Glomerular endothelial cell (primary cell): ENCODE results near the gene KAZN. TPM values are rescaled to one million over a fixed set of nuclear protein-coding genes. Genes with fewer than 3 reads are reported as not detected.

Source experiments
- DNase-seq: peaks from one replicate; pipeline ENCODE4 v3.0.0-alpha.2; 2011; ENCODE audit warnings: low read depth, low spot score; ENCODE audit errors: extremely low read depth
- total RNA-seq: library from RNA; depleted of rRNA; stranded (reverse); fragments of >200 nt; gene quantifications from 2 replicates; pipeline ENCODE4 v1.2.3, GENCODE V29; 2015

The KAZN gene
- total RNA-seq, 1 donor from 2014 or later = 6.9 TPM

- no peak for DNase-seq
Observed at GRCh38 chr1:14875524-14876509, 277.3 kb downstream of the KAZN start.

DNA sequence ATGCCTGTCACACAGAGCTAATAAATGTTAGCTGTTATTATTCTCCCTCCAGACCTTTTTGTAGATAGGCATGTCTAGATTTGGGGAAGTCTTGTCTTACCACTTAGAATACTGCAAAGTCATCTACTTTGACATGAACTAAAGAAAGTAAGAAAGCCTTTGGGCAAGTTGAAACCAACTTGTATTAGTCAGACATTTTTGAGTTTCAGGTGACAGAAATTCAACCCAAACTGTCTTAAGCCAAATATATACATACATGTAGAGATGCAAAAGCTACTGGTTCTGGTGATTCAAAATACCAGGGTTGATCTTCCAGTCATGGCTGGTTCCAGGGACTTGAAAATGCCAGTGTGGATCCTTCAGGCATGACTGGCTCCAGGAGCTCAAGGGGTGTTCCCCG is 278.3 kb downstream of the KAZN start:
- DNase-seq = no peak

GRCh38 chr1:14877224-14877623 is 278.7 kb downstream of the KAZN start:
- DNase-seq = no peak

GRCh38 chr1:14878124-14878523 is 279.6 kb downstream of the KAZN start:
- DNase-seq = no peak

DNA sequence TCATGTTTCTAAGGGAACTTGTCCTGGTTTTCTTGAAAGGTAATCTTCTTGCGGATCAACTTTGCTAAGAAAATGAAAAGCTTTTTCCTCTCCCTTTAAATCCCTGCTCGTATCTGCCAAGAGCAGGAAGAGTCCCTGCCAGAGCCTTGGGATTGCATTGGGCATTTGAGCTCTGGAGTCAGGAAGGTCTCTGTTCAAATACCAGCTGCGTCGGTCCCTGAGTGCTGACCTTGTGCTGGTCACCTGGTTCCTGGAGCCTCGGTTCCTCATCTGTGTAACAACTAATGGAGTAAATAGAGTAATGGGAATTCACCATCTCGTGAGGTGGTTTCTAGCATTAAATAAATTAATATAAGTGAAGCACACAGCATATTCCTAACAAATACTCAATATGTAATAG is 280.5 kb downstream of the KAZN start:
- DNase-seq = no peak

DNA sequence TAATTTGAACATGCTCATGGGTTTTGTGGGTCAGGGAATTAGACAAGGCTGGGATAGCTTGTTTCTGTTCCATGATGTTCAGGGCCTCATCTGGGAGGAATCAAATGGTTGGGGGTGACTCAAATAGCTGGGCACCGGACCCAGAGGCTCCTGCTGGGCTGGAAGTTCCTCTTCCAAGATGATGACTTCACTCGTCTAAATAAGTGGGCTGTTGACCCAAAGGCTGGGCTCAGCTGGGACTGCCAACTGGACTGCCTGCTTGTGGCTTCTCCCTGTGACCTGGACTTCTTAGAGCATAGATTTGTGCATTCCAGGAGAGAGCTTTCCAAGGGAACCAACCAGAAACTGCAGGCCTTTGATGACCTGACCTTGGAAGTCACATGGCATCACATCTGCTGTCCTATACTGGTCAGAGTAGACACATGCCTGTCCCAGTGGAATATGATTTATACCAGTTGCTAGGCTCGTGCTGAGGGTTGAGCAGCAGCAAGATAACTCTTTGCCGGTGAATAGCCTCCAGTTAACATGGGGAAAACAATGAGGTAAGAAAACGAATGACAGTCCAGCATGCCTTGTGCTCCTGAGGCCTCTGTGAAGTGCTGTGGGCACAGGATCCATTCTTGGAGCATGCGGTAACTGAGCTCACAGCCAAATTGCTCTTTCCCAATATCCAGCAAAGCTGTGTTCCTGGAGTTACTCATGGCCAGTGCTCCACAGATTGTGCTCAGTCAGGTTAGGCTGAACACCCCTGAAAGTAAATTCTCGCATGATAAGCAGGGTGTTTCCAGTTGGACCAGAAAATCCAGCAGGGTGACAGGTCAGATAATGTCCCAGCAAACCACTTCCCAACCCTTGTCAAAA is 282.2 kb downstream of the KAZN start:
- DNase-seq = no peak

- no peak for DNase-seq
Observed at GRCh38 chr1:14881775-14882672, 283.5 kb downstream of the KAZN start.

GRCh38 chr1:14884614-14885175 is 286.2 kb downstream of the KAZN start:
- DNase-seq = no peak

GRCh38 chr1:14887044-14887566 is 288.6 kb downstream of the KAZN start:
- no peak for DNase-seq

DNA sequence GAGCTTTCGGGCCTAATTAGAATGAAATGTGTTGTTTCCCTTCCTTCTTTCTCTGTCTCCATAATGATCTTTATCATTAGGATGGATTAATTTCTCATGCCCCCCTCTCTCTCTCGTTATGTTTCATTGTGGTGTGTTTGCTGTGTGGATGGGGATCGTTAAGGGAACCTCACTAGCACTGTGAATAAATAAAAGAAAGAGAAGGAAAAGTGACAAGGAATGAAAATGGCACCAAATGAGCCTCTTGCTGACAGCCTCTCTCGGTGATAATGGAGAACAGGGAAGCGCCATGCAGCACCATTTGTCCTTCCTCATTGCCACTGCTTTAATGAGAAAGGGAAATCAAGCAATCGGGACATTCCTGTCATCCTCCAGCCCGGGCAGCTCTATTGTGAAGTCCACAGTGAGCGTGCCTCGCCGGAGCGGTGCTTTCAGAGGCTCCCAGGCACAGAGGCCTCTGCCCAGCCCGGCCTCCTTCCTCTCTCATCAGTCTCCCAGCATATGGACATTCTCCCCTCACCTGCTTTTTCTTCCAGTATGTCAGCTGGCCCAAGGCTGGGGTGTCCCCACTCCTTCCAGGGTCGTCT is 289.4 kb downstream of the KAZN start:
- no peak for DNase-seq

DNA sequence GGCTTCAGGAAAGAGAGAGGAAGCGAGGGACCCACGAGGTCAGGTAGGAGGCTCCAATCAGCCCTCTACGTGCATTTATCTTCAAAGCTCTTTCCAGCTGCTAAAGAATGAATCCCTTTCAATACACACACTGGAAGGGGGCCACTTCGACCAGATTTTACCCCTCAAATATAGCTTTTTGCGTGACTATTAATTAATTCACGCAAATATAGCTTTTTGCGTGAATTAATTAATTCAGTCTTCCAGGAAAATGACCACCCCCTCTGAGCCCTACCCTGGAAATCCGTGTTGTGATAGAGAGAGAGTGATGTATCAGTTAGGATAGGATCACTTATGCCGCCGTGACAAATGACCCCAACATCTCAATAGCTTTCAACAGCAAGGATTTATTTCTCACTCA is 289.9 kb downstream of the KAZN start:
- DNase-seq = no peak

- DNase-seq = no peak
Observed at GRCh38 chr1:14889825-14890440, 291.4 kb downstream of the KAZN start.

DNA sequence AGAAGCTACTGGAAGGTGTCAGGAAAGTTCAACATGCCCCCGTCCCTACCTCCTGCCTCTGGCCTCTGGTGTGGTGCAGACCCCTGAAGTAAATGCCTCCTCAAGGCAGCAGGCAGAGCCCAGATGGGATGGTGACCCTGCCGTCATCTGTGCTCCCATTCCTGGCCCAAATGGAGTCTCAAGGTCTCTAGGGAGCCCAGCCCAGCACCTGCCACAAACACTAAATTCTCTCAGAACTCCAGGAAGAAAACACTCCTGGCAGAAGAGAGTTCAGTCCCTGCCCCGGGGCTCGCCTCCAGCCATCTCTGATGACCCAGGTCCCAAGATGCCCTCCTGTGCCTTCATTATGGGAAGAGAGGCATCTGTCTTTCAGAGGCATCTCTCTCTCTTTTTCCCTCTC is 293.5 kb downstream of the KAZN start:
- no peak for DNase-seq

DNA sequence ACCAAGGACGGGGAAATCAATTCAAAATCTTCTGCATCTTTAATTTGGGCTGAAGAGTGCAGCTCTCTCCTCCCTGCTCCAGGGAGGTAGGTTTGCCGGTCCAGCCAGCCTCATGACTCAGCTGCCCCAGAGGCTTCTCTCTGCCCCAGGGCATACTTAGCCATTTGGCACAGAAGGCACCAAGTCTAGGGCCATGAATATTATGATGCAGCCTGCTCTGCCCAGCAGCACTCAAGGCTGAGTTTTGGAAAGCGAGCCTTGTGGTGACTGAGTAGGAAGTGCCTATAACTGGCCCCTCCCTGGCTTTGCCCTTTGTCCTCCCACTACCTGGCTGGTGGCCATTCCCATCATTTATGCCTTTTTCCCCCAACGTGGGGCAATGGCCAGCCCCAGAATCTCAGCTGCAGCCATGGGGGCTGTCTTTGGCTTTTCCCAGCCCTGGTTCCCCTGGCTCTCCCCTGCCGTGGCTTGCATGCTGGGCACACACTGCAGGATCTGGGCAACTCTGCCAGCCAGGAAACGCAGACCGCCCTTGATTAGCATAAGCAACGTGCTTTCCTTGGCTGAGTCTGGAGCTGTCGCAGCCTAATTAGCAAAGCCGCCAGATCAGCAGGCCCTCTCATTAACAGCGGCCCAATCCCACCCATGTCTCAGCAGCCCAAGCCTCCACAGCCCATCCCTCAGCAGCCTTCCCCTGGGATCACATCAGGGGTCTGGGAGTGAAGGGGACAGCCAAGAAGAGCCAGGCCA is 296.5 kb downstream of the KAZN start:
- no peak for DNase-seq

GRCh38 chr1:14895727-14896126 is 297.2 kb downstream of the KAZN start:
- DNase-seq = no peak

- no peak for DNase-seq
Observed at GRCh38 chr1:14896381-14897079, 298.0 kb downstream of the KAZN start.

GRCh38 chr1:14897080-14897449 is 298.6 kb downstream of the KAZN start:
- no peak for DNase-seq

DNA sequence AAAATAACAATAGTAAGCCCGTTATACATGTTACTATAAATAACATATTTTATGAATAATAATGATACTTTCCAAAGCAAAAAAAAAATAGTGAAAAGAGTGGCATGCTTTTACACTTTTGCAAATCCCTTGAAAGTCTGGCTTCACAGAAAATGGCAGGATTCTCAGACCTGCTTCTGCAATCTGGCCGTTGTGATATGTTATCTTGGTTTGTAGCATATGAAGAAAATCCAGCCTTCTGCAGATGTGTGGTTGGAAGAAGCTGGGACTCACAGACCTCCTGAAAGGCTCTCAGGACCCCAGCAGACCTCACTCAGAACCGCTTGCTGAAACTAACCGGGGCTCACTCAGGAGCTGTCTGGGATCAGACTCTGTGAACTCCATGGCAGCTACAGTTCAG is 299.1 kb downstream of the KAZN start:
- DNase-seq = no peak
